ENCODE results near the gene ANAPC4. TPM values are rescaled to one million over a fixed set of nuclear protein-coding genes. Genes with fewer than 3 reads are reported as not detected.

The ANAPC4 gene
- total and polyA plus RNA-seq, 11 donors: 6.7 to 15.5 (median 11.7) TPM

DNA sequence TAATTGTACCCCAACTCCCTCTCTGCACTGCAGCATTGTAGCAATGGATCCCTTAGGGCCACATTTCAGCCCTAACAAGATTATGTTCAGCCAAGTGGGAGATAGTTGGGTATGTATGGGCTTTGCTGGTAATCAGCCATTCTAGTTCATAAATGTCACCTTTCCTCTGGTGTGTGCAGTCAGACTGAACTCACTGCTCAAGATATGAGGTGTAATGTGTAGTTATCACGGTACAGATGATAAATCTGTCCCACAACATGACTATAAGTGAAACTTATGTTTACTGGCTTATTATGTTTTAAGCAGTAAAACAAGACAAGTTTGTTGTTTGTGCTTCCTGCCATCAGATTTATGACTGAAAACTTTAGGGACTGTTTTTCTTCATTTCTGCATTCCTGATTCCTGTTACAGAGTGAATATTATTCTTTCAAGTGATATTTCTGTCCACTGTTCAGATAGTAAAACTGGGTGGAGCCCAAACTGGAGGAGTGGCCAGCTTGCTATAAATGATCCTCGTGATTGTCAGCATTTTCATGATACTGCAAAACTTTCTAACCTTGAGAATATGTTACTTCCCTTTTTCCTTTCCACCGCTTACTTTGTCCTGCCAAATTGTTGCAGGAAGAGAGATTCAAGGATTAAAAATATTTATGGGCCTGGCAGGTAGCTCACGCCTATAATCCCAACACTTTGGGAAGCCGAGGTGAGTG is 44.9 kb downstream of the ANAPC4 start:
- DNase-seq: no peak
- H3K9me3 ChIP-seq: no peaks in the 10 kb centered on the region
- H3K36me3 ChIP-seq: peaks cover 0 to 47% (median 22%) of the 10 kb centered on the region in 9 donors
- H3K27ac ChIP-seq: peak overlapping the region in 1 of 12 donors; percentile 16
- WGBS, 4 donors: 63 to 73% (median 68%) methylated on average over 5 of the region's 5 CpGs
- H3K4me1 ChIP-seq: peaks cover 0 to 31% (median 11%) of the 10 kb centered on the region in 12 donors
- no peak for TF ChIP-seq POLR2A (IDR thresholded peaks at IDR 0.05)
- no peak for TF ChIP-seq CTCF (IDR thresholded peaks at IDR 0.05)
- H3K4me3 ChIP-seq: no peak overlapping the region
- intact Hi-C loops (cut with DNase I): no loop called here
- no peaks in the 10 kb centered on the region for H3K27me3 ChIP-seq
- ATAC-seq: no peak

- no peak overlapping the region for H3K27ac ChIP-seq
- H3K9me3 ChIP-seq: no peaks in the 10 kb centered on the region
- DNase-seq (no peak), ATAC-seq (peak in 3 of 4 donors; percentile 66 to 70 (median 70))
- 45 to 66% (median 56%) methylated on average over 1 of the region's 1 CpG for WGBS, 4 donors
- peaks cover 0 to 31% (median 11%) of the 10 kb centered on the region in 12 donors for H3K4me1 ChIP-seq
- H3K4me3 ChIP-seq: no peak overlapping the region
- peaks cover 0 to 31% (median 9%) of the 10 kb centered on the region in 9 donors for H3K36me3 ChIP-seq
- no peaks in the 10 kb centered on the region for H3K27me3 ChIP-seq
- TF ChIP-seq POLR2A (IDR thresholded peaks at IDR 0.05) (no peak), CTCF (IDR thresholded peaks at IDR 0.05) (no peak)
- intact Hi-C loops (cut with DNase I): no loop called here
Measured at GRCh38 chr4:25423548-25423947, 46.5 kb downstream of the ANAPC4 start.

- peaks cover 0 to 20% (median 0%) of the 10 kb centered on the region in 9 donors for H3K36me3 ChIP-seq
- no peak overlapping the region for H3K4me3 ChIP-seq
- H3K9me3 ChIP-seq: no peaks in the 10 kb centered on the region
- H3K4me1 ChIP-seq: peaks cover 0 to 31% (median 11%) of the 10 kb centered on the region in 12 donors
- ATAC-seq (peak; percentile 69 to 77 (median 71)), DNase-seq (peak in 4 of 5 donors; percentile 21 to 66 (median 52))
- 70 to 73% (median 71%) methylated on average over 9 of the region's 9 CpGs for WGBS, 4 donors
- H3K27me3 ChIP-seq: no peaks in the 10 kb centered on the region
- H3K27ac ChIP-seq: peak overlapping the region in 1 of 12 donors; percentile 15
- intact Hi-C loops (cut with DNase I): no loop called here
- TF ChIP-seq CTCF (IDR thresholded peaks at IDR 0.05) (no peak), POLR2A (IDR thresholded peaks at IDR 0.05) (no peak)
Measured at GRCh38 chr4:25424539-25425228, 47.6 kb downstream of the ANAPC4 start.

- ATAC-seq: peak in 3 of 4 donors; percentile 21 to 52 (median 49)
- WGBS, 4 donors: 40 to 49% (median 43%) methylated on average over 4 of the region's 4 CpGs
- Histone ChIP-seq H3K27me3 (no peaks in the 10 kb centered on the region), H3K36me3 (peaks cover 0 to 13% (median 0%) of the 10 kb centered on the region in 9 donors), H3K4me3 (no peak overlapping the region), H3K4me1 (peaks cover 0 to 31% (median 11%) of the 10 kb centered on the region in 12 donors), H3K9me3 (no peaks in the 10 kb centered on the region), H3K27ac (peak overlapping the region in 1 of 12 donors; percentile 15)
- no peak for TF ChIP-seq POLR2A (IDR thresholded peaks at IDR 0.05)
- no peak for TF ChIP-seq CTCF (IDR thresholded peaks at IDR 0.05)
- DNase-seq: no peak
- intact Hi-C loops (cut with DNase I): no loop called here
Measured at GRCh38 chr4:25425361-25425760, 48.3 kb downstream of the ANAPC4 start.

All from heart left ventricle (tissue), 16 donors.